HG03159 (cell line): ENCODE results near the gene NUP210.

Experiments used
- ATAC-seq: cut with Tn5 transposase; IDR thresholded peaks from one replicate; pipeline ENCODE4 v1.9.1; 2021; ENCODE audit warnings: mild to moderate bottlenecking, moderate library complexity; ENCODE audit not compliant: unreplicated experiment

The NUP210 gene

GRCh38 chr3:13329746-13330145 lies 90.4 kb downstream of the NUP210 start:
- no peak for ATAC-seq

GRCh38 chr3:13325892-13326443 lies 94.2 kb downstream of the NUP210 start:
- ATAC-seq: no peak

- ATAC-seq: no peak
Measured at GRCh38 chr3:13324835-13325501, 95.2 kb downstream of the NUP210 start.

GRCh38 chr3:13323822-13324221 lies 96.3 kb downstream of the NUP210 start:
- no peak for ATAC-seq

GRCh38 chr3:13322324-13322723 lies 97.8 kb downstream of the NUP210 start:
- no peak for ATAC-seq

- no peak for ATAC-seq
Measured at GRCh38 chr3:13319564-13320220, 100.4 kb downstream of the NUP210 start.

GRCh38 chr3:13318626-13319470 lies 101.3 kb downstream of the NUP210 start:
- ATAC-seq: no peak

- no peak for ATAC-seq
Measured at GRCh38 chr3:13317596-13318320, 102.4 kb downstream of the NUP210 start.

- ATAC-seq: no peak
Measured at GRCh38 chr3:13316603-13317002, 103.5 kb downstream of the NUP210 start.

GRCh38 chr3:13314877-13315276 lies 105.2 kb downstream of the NUP210 start:
- ATAC-seq: no peak

GRCh38 chr3:13313813-13314212 lies 106.3 kb downstream of the NUP210 start:
- ATAC-seq: no peak

- no peak for ATAC-seq
Measured at GRCh38 chr3:13309004-13309403, 111.1 kb downstream of the NUP210 start.

- no peak for ATAC-seq
Measured at GRCh38 chr3:13308380-13308801, 111.7 kb downstream of the NUP210 start.

- no peak for ATAC-seq
Measured at GRCh38 chr3:13307041-13307440, 113.1 kb downstream of the NUP210 start.

- ATAC-seq: no peak
Measured at GRCh38 chr3:13305623-13306022, 114.5 kb downstream of the NUP210 start.

GRCh38 chr3:13303410-13303809 lies 116.7 kb downstream of the NUP210 start:
- no peak for ATAC-seq

GRCh38 chr3:13301286-13301987 lies 118.7 kb downstream of the NUP210 start:
- peak; percentile 48 for ATAC-seq

- no peak for ATAC-seq
Measured at GRCh38 chr3:13300546-13301285, 119.4 kb downstream of the NUP210 start.

GRCh38 chr3:13299531-13300155 lies 120.5 kb downstream of the NUP210 start:
- no peak for ATAC-seq
